ENCODE measurements around the gene DNAL1. TPM values are rescaled to one million over a fixed set of nuclear protein-coding genes. Genes with fewer than 3 reads are reported as not detected.

Gene DNAL1
- polyA plus RNA-seq, 2 of the 4 experiments (the other 2 are of a cell fraction), result 8.3 to 16.3 TPM

DNA sequence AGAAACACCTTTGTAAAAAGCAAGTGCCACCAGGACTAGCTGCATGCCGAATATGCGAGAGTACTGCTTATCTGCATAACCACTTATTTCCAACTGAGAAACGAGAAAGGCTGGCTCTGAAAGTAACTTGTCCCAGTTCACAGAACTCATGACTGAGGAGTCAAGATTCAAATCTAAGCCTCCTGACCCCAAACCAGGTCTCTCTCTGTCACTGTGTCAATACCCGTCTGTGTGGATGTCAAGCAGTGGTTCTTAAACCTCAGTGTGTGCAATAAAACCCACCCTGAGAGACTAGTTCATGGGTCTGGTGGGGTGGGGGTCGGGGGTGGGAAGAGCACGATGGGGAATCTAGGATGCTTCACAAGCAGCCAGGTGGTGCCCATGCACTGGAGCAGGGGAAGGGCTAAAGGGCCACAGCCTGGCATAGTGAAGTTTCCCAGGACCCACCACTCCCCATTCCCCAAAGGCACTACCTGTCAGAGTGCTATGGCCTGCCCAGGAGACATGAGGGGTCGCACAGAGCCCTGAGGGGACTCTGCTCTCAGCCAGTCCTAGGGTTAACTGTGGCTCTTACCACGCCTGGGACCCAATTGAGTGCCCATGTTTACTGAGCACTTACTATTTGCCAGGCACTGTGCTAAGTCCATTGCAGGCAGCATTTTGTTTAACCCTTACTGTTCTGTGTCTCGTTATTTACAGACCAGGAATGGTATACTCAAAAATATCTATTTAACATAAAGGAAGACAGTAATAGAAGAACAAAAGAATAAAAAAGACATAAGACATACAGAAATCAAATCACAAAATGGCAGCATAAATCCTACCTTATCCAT is 102.8 kb downstream of the DNAL1 start:
- DNase-seq (ENCODE audit: low read depth in 1 of 2, low spot score in 1 of 2) (no peak), FAIRE-seq (no peak), ATAC-seq (no peak)
- Histone ChIP-seq H3K4me2 (no peak overlapping the region), H3K4me3 (no peak overlapping the region), H3K9me3 (no peaks in the 10 kb centered on the region), H3K4me1 (peaks cover 80% of the 10 kb centered on the region), H3K27ac (peak overlapping the region in 1 of 2 experiments; percentile 25; a peak in 1 of 6 replicates)
- ChIA-PET POLR2A (no interaction called here), CTCF (interaction anchor here (0.9 to 12.5 kb wide), 7 partner anchors 8 to 79 kb away, joined by 3 to 210 read pairs (median 11); a partner anchor contains a TSS)
- TF ChIP-seq ESRRA (IDR thresholded peaks at IDR 0.05; ENCODE audit: borderline replicate concordance, low read length), result no peak
- no peak for TF ChIP-seq USF2 (IDR thresholded peaks at IDR 0.05)
- TF ChIP-seq EHMT2 (IDR thresholded peaks at IDR 0.05; ENCODE audit: low read depth), result no peak
- TF ChIP-seq HES2 (IDR thresholded peaks at IDR 0.05), result no peak
- no peak for TF ChIP-seq CHD2 (IDR thresholded peaks at IDR 0.05; ENCODE audit: low read length, partially characterized antibody)
- no peak for TF ChIP-seq RNF2 (IDR thresholded peaks at IDR 0.05; ENCODE audit: borderline replicate concordance, low read depth)
- 89% methylated on average over 8 of the region's 9 CpGs for WGBS (ENCODE audit: missing lambda C conversion rate)

DNA sequence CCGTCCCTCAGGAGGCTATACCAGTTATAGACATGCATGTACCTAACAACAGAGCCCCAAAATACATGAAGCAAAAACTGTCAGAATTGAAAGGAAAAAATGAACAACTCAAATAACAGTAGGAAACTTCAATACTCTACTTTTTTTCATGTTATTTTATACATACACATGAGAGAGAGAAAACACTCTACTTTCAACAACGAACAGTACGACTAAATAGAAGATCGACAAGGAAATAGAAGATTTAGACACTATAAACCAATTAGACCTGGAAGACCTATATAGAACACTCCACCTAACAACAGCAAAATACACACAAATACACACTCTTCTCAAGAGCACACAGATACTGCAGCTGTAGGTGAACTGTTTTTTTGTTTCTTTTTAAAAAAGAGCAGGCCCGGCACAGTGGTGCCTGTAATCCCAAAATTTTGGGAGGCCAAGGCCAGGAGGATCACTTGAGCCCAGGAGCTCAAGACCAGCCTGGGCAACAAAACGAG is 104.1 kb downstream of the DNAL1 start:
- DNase-seq (ENCODE audit: low read depth in 1 of 2, low spot score in 1 of 2), result no peak
- CTCF ChIA-PET, result interaction anchor here (0.6 to 12.5 kb wide), 5 partner anchors 9 to 268 kb away, joined by 3 to 210 read pairs (median 3); a partner anchor contains a TSS
- WGBS (ENCODE audit: missing lambda C conversion rate), result 92% methylated on average over 6 of the region's 6 CpGs
- no peak for FAIRE-seq
- Histone ChIP-seq H3K4me3 (no peak overlapping the region), H3K9me3 (no peaks in the 10 kb centered on the region), H3K27ac (no peak overlapping the region), H3K4me2 (no peak overlapping the region), H3K4me1 (peaks cover 80% of the 10 kb centered on the region)
- POLR2A ChIA-PET, result no interaction called here
- no peak for ATAC-seq
- no peak for TF ChIP-seq NPAS2 (CRISPR knock-in tag; IDR thresholded peaks at IDR 0.05; ENCODE audit: borderline replicate concordance)
- no peak for TF ChIP-seq CBX8 (IDR thresholded peaks at IDR 0.05)
- no peak for TF ChIP-seq CHD2 (IDR thresholded peaks at IDR 0.05; ENCODE audit: low read length, partially characterized antibody)
- no peak for TF ChIP-seq KDM1A (IDR thresholded peaks at IDR 0.05; ENCODE audit: low read depth)
- no peak for TF ChIP-seq NR3C1 (IDR thresholded peaks at IDR 0.05)
- TF ChIP-seq TP53 (CRISPR knock-in tag; IDR thresholded peaks at IDR 0.05), result no peak
- no peak for TF ChIP-seq SMC3 (IDR thresholded peaks at IDR 0.05)
- no peak for TF ChIP-seq HEYL (CRISPR knock-in tag; IDR thresholded peaks at IDR 0.05)
- no peak for TF ChIP-seq FOSB (CRISPR knock-in tag; IDR thresholded peaks at IDR 0.05)
- no peak for TF ChIP-seq HMGXB4 (CRISPR knock-in tag; IDR thresholded peaks at IDR 0.05; ENCODE audit: borderline replicate concordance)
- TF ChIP-seq, protein P1, sequence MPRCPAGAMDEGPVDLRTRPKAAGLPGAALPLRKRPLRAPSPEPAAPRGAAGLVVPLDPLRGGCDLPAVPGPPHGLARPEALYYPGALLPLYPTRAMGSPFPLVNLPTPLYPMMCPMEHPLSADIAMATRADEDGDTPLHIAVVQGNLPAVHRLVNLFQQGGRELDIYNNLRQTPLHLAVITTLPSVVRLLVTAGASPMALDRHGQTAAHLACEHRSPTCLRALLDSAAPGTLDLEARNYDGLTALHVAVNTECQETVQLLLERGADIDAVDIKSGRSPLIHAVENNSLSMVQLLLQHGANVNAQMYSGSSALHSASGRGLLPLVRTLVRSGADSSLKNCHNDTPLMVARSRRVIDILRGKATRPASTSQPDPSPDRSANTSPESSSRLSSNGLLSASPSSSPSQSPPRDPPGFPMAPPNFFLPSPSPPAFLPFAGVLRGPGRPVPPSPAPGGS (IDR thresholded peaks at IDR 0.05), result no peak
- TF ChIP-seq HDAC2 (IDR thresholded peaks at IDR 0.05), result no peak
- no peak for TF ChIP-seq CHD4 (IDR thresholded peaks at IDR 0.05; ENCODE audit: borderline replicate concordance)

All from A549 (cell line).